ENCODE data around the gene SSBP3.

DNA sequence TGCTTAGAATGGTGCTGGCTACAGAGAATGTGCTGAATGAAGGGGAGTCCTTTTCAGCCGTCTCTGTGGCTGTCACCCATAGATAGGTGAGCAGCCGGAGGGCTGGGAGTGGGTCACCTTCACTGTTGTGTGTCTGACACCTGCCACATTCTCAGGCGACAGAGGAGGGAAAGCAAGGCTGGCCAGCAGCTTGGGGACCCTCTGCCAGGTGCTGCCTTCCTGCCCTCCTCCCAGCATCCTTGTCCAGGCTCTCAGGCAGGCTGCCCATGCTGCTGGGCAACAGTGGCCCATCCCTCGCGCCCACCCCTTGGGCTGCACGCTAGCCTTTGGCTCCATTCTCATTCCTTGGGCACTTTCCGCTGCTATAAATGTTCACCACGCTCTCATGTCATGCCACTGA lies 228.5 kb downstream of the SSBP3 start:
- TF ChIP-seq, protein P1, sequence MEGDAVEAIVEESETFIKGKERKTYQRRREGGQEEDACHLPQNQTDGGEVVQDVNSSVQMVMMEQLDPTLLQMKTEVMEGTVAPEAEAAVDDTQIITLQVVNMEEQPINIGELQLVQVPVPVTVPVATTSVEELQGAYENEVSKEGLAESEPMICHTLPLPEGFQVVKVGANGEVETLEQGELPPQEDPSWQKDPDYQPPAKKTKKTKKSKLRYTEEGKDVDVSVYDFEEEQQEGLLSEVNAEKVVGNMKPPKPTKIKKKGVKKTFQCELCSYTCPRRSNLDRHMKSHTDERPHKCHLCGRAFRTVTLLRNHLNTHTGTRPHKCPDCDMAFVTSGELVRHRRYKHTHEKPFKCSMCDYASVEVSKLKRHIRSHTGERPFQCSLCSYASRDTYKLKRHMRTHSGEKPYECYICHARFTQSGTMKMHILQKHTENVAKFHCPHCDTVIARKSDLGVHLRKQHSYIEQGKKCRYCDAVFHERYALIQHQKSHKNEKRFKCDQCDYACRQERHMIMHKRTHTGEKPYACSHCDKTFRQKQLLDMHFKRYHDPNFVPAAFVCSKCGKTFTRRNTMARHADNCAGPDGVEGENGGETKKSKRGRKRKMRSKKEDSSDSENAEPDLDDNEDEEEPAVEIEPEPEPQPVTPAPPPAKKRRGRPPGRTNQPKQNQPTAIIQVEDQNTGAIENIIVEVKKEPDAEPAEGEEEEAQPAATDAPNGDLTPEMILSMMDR (IDR thresholded peaks at IDR 0.05) = no peak
- TF ChIP-seq POLR2A (IDR thresholded peaks at IDR 0.05) = no peak

Data from body of pancreas (tissue), 4 donors.